Measurements from ENCODE around the gene ALDH4A1. TPM values are rescaled to one million over a fixed set of nuclear protein-coding genes. Genes with fewer than 3 reads are reported as not detected.

Gene ALDH4A1
- total RNA-seq, 6 donors from 2014 or later: 5.7 to 13.4 (median 11.5) TPM

DNA sequence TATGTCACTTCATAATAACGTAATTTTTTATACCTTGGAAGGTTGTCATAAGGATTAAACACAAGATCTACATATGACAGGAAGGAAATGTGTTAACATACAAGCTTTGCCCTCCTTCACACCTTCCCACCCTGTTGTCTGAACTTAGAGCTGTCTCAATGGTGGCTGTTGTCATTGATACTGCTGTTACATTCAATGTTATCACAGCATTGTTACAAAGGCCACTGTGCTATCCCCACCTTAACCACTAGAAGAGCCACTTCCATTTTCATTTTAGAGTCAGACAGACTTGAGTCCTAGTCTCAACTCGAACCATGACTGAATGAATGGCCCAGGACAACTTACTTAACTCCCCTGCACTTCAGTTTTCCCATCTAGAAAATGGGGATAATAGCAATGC lies 74.1 kb downstream of the ALDH4A1 start:
- no peak for ATAC-seq (ENCODE audit: low FRiP score in 2 of 2)
- no peaks in the 10 kb centered on the region for H3K27me3 ChIP-seq
- no peaks in the 10 kb centered on the region for H3K36me3 ChIP-seq
- H3K27ac ChIP-seq: no peak overlapping the region
- H3K4me3 ChIP-seq: no peak overlapping the region
- H3K4me1 ChIP-seq: no peaks in the 10 kb centered on the region
- 50 to 60% methylated on average over 2 of the region's 2 CpGs for WGBS, 2 donors
- no peak for TF ChIP-seq POLR2A (IDR thresholded peaks at IDR 0.05)
- TF ChIP-seq POLR2AphosphoS5 (IDR thresholded peaks at IDR 0.05): no peak
- no peak for TF ChIP-seq EP300 (IDR thresholded peaks at IDR 0.05)
- TF ChIP-seq, protein P1, sequence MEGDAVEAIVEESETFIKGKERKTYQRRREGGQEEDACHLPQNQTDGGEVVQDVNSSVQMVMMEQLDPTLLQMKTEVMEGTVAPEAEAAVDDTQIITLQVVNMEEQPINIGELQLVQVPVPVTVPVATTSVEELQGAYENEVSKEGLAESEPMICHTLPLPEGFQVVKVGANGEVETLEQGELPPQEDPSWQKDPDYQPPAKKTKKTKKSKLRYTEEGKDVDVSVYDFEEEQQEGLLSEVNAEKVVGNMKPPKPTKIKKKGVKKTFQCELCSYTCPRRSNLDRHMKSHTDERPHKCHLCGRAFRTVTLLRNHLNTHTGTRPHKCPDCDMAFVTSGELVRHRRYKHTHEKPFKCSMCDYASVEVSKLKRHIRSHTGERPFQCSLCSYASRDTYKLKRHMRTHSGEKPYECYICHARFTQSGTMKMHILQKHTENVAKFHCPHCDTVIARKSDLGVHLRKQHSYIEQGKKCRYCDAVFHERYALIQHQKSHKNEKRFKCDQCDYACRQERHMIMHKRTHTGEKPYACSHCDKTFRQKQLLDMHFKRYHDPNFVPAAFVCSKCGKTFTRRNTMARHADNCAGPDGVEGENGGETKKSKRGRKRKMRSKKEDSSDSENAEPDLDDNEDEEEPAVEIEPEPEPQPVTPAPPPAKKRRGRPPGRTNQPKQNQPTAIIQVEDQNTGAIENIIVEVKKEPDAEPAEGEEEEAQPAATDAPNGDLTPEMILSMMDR (IDR thresholded peaks at IDR 0.05): no peak
- no peak for DNase-seq
- peaks cover 0 to 4% (median 0%) of the 10 kb centered on the region in 4 donors for H3K9me3 ChIP-seq

GRCh38 chr1:18823438-18823837 lies 78.9 kb downstream of the ALDH4A1 start:
- ATAC-seq (ENCODE audit: low FRiP score in 2 of 2) (no peak), DNase-seq (no peak)
- Histone ChIP-seq H3K4me1 (no peaks in the 10 kb centered on the region), H3K9me3 (no peaks in the 10 kb centered on the region), H3K27me3 (peaks cover 0 to 2% (median 0%) of the 10 kb centered on the region in 4 donors), H3K36me3 (no peaks in the 10 kb centered on the region), H3K4me3 (no peak overlapping the region), H3K27ac (no peak overlapping the region)
- WGBS, 2 donors: 86% methylated on average over 6 of the region's 6 CpGs
- TF ChIP-seq POLR2A (IDR thresholded peaks at IDR 0.05) (no peak), POLR2AphosphoS5 (IDR thresholded peaks at IDR 0.05) (no peak), EP300 (IDR thresholded peaks at IDR 0.05) (no peak)
- TF ChIP-seq, protein P1 (IDR thresholded peaks at IDR 0.05): no peak

Small RNA genes lying within 50 kb of the gene (small RNA-seq; reads per million reads assigned to genes)
- gene MIR1290 (0 reads per million in 4 donors), gene MIR4695 (0 reads per million in 4 donors)

Other genes starting within 250 kb of the ALDH4A1 start
- gene TAS1R2, start 42.9 kb downstream of the ALDH4A1 start, total RNA-seq: not detected
- 10 to 100 TPM in 3 of 6 donors, 1 to 10 TPM in 3; 9.2 to 19.3 (median 11.0) TPM for gene IFFO2, start 54.1 kb upstream of the ALDH4A1 start, total RNA-seq